B cell (primary cell): ENCODE data around the gene KIF27. TPM values are rescaled to one million over a fixed set of nuclear protein-coding genes. Genes with fewer than 3 reads are reported as not detected.

ENCODE experiments used
- ATAC-seq: fragments of 200-7000 bp; cut with Tn5 transposase; one replicate; pipeline ENCODE4 v1.10.0; 2021; ENCODE audit warnings: low read depth, mild to moderate bottlenecking, moderate number of reproducible peaks, moderate library complexity
- CTCF ChIA-PET: fragments of 350-600 bp; sonication (Branson Sonifier 250); formaldehyde crosslinking; loops from one replicate; lab custom pipeline; 2021; ENCODE audit warnings: antibody characterized with exemption, inconsistent platforms; lab: Charles Lee
- POLR2A ChIA-PET: fragments of 350-600 bp; sonication (Branson Sonifier 250); formaldehyde crosslinking; loops from one replicate; lab custom pipeline; 2021; ENCODE audit warnings: antibody characterized with exemption; lab: Charles Lee
- DNase-seq: peaks from one replicate; pipeline ENCODE4 v3.0.0; 2013
- H2AFZ ChIP-seq: 2 replicates; pipeline ENCODE4 v1.6.1; 2012; ENCODE audit warnings: mild to moderate bottlenecking, low read depth, low read length; ENCODE audit not compliant: insufficient read depth, poor library complexity, severe bottlenecking
- H3K27ac ChIP-seq, 2 donors: 1 replicate in 1 of 2; 2 replicates in 1 of 2; pipeline ENCODE4 v1.5.1; 2012 to 2013; ENCODE audit warnings: low read length in 2 of 2, mild to moderate bottlenecking in 2 of 2, moderate library complexity in 1 of 2
- H3K27me3 ChIP-seq, 4 experiments: fragments of 200-600 bp in 1 of 4; sonication (generic) in 1 of 4; replicated peaks in 1 of 4; 1 replicate in 2 of 4; 2 replicates in 2 of 4; pipeline versions ENCODE4 v1.6.1 to v1.7.0; 2013 to 2016; ENCODE audit warnings: low read length in 3 of 4, mild to moderate bottlenecking in 2 of 4, mixed read lengths in 1 of 4, moderate library complexity in 1 of 4; ENCODE audit not compliant: insufficient read depth in 4 of 4, control insufficient read depth in 3 of 4; ENCODE audit errors: control extremely low read depth in 1 of 4
- H3K36me3 ChIP-seq, 2 experiments: replicated peaks in 1 of 2; 1 replicate in 1 of 2; 2 replicates in 1 of 2; pipeline versions ENCODE4 v1.6.1 to v1.7.1; 2013; ENCODE audit warnings: low read length in 1 of 2; ENCODE audit not compliant: insufficient read depth in 2 of 2, control insufficient read depth in 1 of 2; ENCODE audit errors: control extremely low read depth in 1 of 2, extremely low read depth in 1 of 2
- H3K4me1 ChIP-seq, 2 donors: fragments of 200-600 bp in 1 of 2; sonication (generic) in 1 of 2; 1 replicate in 1 of 2; 2 replicates in 1 of 2; pipeline versions ENCODE4 v1.5.1 to v1.6.1; 2013 to 2017; ENCODE audit warnings: low read length in 2 of 2; ENCODE audit not compliant: control insufficient read depth in 2 of 2, insufficient read depth in 2 of 2
- H3K4me2 ChIP-seq: replicated peaks from 2 replicates; pipeline ENCODE3; 2012; ENCODE audit warnings: mild to moderate bottlenecking, low read depth, low read length; ENCODE audit not compliant: poor library complexity, severe bottlenecking
- H3K4me3 ChIP-seq, 5 experiments: fragments of 200-600 bp in 1 of 5; sonication (generic) in 1 of 5; 1 replicate in 3 of 5; 2 replicates in 2 of 5; pipeline versions ENCODE4 v1.5.1 to v1.7.0; 2011 to 2016; ENCODE audit warnings: low read length in 4 of 5, mild to moderate bottlenecking in 4 of 5, low read depth in 2 of 5, control low read depth in 1 of 5, moderate library complexity in 1 of 5; ENCODE audit not compliant: insufficient read depth in 1 of 5; ENCODE audit errors: control extremely low read depth in 1 of 5, extremely low read depth in 1 of 5
- H3K79me2 ChIP-seq: fragments of 200-600 bp; sonication (generic); one replicate; pipeline ENCODE4 v1.6.0; 2016; ENCODE audit warnings: low read length; ENCODE audit not compliant: control insufficient read depth, insufficient read depth
- H3K9ac ChIP-seq: fragments of 200-600 bp; sonication (generic); 2 replicates; pipeline ENCODE4 v1.6.1; 2017; ENCODE audit warnings: mild to moderate bottlenecking, low read length, moderate library complexity
- H3K9me3 ChIP-seq, 3 donors: one replicate each; pipeline versions ENCODE4 v1.6.1 to v1.7.1; 2013; ENCODE audit warnings: low read length in 2 of 3; ENCODE audit not compliant: control insufficient read depth in 2 of 3, insufficient read depth in 1 of 3; ENCODE audit errors: control extremely low read depth in 1 of 3
- H4K20me1 ChIP-seq: 2 replicates; pipeline ENCODE4 v1.6.0; 2012; ENCODE audit warnings: mild to moderate bottlenecking, low read length; ENCODE audit not compliant: insufficient read depth, control insufficient read depth, poor library complexity, severe bottlenecking
- H3K27ac Mint-ChIP-seq: one replicate; pipeline ENCODE4 v1.8.0; 2021; ENCODE audit warnings: mixed read lengths
- H3K27me3 Mint-ChIP-seq: one replicate; pipeline ENCODE4 v1.8.0; 2021; ENCODE audit warnings: mixed read lengths
- H3K4me1 Mint-ChIP-seq: one replicate; pipeline ENCODE4 v1.8.0; 2021; ENCODE audit warnings: mixed read lengths
- H3K4me3 Mint-ChIP-seq: one replicate; pipeline ENCODE4 v1.8.0; 2021; ENCODE audit warnings: mixed read lengths
- H3K9me3 Mint-ChIP-seq: one replicate; pipeline ENCODE4 v1.8.0; 2022; ENCODE audit warnings: mixed read lengths; ENCODE audit not compliant: insufficient read depth
- EZH2 ChIP-seq: IDR thresholded peaks from 2 replicates; pipeline ENCODE4 v1.6.1; 2012; ENCODE audit warnings: borderline replicate concordance, low read depth, mild to moderate bottlenecking, moderate library complexity, low read length; ENCODE audit not compliant: insufficient read depth, poor library complexity, severe bottlenecking
- WGBS: methylation state at CpG from one replicate; pipeline ENCODE4 v1.1.5; 2013; ENCODE audit warnings: missing lambda C conversion rate; ENCODE audit not compliant: insufficient coverage; 5-methylcytosine and 5-hydroxymethylcytosine counted together
- intact Hi-C: fragments of 100-400 bp; cut with micrococcal nuclease; formaldehyde crosslinking; loops from one replicate; pipeline ENCODE4 v1.10.0; 2022
- polyA minus RNA-seq: library from RNA; depleted of rRNA, polyadenylated mRNA; stranded (reverse); fragments of >200 nt; gene quantifications from 2 replicates; pipeline ENCODE4 v1.2.3, GENCODE V29; 2012
- polyA plus RNA-seq: library from polyadenylated mRNA; depleted of rRNA; stranded (reverse); fragments of >200 nt; gene quantifications from 2 replicates; pipeline ENCODE4 v1.2.3, GENCODE V29; 2012
- total RNA-seq, 2 donors: library from RNA; stranded (reverse); fragments of 120-200 nt in 1 of 2; gene quantifications; 1 replicate in 1 of 2; 2 replicates in 1 of 2; pipeline versions ENCODE4 v1.2.3 to v1.2.4, GENCODE V29; 2013 to 2022
- TF ChIP-seq, protein P1 (sequence below): fragments of 200-600 bp; IDR thresholded peaks from one replicate; pipeline ENCODE4 v1.8.0; 2022; ENCODE audit warnings: antibody characterized with exemption, mild to moderate bottlenecking

Gene KIF27, protein sequence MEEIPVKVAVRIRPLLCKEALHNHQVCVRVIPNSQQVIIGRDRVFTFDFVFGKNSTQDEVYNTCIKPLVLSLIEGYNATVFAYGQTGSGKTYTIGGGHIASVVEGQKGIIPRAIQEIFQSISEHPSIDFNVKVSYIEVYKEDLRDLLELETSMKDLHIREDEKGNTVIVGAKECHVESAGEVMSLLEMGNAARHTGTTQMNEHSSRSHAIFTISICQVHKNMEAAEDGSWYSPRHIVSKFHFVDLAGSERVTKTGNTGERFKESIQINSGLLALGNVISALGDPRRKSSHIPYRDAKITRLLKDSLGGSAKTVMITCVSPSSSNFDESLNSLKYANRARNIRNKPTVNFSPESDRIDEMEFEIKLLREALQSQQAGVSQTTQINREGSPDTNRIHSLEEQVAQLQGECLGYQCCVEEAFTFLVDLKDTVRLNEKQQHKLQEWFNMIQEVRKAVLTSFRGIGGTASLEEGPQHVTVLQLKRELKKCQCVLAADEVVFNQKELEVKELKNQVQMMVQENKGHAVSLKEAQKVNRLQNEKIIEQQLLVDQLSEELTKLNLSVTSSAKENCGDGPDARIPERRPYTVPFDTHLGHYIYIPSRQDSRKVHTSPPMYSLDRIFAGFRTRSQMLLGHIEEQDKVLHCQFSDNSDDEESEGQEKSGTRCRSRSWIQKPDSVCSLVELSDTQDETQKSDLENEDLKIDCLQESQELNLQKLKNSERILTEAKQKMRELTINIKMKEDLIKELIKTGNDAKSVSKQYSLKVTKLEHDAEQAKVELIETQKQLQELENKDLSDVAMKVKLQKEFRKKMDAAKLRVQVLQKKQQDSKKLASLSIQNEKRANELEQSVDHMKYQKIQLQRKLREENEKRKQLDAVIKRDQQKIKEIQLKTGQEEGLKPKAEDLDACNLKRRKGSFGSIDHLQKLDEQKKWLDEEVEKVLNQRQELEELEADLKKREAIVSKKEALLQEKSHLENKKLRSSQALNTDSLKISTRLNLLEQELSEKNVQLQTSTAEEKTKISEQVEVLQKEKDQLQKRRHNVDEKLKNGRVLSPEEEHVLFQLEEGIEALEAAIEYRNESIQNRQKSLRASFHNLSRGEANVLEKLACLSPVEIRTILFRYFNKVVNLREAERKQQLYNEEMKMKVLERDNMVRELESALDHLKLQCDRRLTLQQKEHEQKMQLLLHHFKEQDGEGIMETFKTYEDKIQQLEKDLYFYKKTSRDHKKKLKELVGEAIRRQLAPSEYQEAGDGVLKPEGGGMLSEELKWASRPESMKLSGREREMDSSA (N-terminal part only)
- 10.0 and 10.7 TPM in 2 replicates for total RNA-seq
- total RNA-seq (2013), result 6.6 TPM
- polyA plus RNA-seq, result 0.76 and 1.8 TPM in 2 replicates
- 1.5 and 1.9 TPM in 2 replicates for polyA minus RNA-seq

DNA sequence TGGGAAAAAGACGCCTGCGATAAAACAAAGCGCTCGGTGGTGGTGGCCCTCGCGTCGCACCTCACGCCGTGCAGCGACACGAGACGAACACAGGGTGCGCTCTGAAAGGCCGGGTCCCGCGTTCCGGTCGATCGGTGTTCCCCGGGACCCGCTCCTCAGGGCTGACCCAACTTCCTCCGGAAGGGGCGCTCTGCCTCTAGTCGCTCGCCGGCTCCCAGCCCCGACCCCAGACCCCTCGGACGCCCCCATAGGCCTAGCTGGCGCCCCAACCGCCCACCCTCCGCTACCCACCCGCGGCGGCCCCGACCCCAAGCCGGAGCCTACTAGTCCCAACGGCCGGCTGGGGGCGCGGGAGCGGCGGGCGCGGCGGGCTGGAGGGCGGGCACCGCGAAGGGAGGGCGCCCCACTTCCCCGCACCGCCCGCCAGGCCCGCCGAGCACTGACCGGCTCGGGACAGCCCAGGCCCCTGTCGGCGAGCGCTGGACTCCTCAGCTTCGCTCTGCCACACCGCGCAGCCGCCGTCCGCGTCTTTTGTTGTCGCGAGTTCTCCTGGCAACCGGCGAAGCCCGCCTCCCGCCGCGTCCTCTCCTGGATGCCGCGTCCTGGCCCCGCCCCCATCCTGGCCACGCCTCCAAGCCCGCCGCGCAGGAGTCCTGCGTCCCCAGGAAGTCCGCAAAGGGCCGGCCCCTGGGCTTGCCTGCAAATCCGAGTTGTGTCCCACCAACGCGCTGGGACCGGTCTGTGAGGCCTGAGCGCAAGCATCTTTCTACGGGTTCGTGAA, at the start of gene KIF27:
Gene KIF27, minus strand, starts transcription at position 506 of the 781 bp plus-strand sequence. CDS start 5,841 bp downstream, outside the sequence.
- H3K4me3 ChIP-seq, result peak within 1 kb of the TSS; percentile 61 to 74 (median 67)
- POLR2A ChIA-PET, result interaction anchor here (2.1 to 2.7 kb wide), 2 partner anchors 59 to 213 kb away, joined by 12 to 17 read pairs; partner anchors contain the start of genes HNRNPK, RMI1 and UBQLN1
- H3K27me3 ChIP-seq, result no peaks in the 10 kb centered on the region
- Mint-ChIP-seq H3K4me1 (peaks cover 18% of the 10 kb centered on the region), H3K4me3 (peak within 1 kb of the TSS; percentile 91), H3K27me3 (no peaks in the 10 kb centered on the region), H3K9me3 (no peaks in the 10 kb centered on the region), H3K27ac (peak within 1 kb of the TSS; percentile 95)
- H3K9me3 ChIP-seq, result peaks cover 0 to 4% (median 0%) of the 10 kb centered on the region in 3 donors
- peaks cover 10 to 17% of the 10 kb centered on the region in 2 donors for H3K4me1 ChIP-seq
- H3K27ac ChIP-seq, result peak within 1 kb of the TSS; percentile 84 to 99
- CTCF ChIA-PET, result interaction anchor here (0.6 to 2.3 kb wide), 14 partner anchors 8 to 394 kb away, joined by 3 to 9 read pairs (median 4); partner anchors contain the start of genes HNRNPK and UBQLN1
- no peak for TF ChIP-seq EZH2
- TF ChIP-seq, protein P1, sequence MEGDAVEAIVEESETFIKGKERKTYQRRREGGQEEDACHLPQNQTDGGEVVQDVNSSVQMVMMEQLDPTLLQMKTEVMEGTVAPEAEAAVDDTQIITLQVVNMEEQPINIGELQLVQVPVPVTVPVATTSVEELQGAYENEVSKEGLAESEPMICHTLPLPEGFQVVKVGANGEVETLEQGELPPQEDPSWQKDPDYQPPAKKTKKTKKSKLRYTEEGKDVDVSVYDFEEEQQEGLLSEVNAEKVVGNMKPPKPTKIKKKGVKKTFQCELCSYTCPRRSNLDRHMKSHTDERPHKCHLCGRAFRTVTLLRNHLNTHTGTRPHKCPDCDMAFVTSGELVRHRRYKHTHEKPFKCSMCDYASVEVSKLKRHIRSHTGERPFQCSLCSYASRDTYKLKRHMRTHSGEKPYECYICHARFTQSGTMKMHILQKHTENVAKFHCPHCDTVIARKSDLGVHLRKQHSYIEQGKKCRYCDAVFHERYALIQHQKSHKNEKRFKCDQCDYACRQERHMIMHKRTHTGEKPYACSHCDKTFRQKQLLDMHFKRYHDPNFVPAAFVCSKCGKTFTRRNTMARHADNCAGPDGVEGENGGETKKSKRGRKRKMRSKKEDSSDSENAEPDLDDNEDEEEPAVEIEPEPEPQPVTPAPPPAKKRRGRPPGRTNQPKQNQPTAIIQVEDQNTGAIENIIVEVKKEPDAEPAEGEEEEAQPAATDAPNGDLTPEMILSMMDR, result peak; percentile 71
- peak; percentile 89 for ATAC-seq
- H4K20me1 ChIP-seq, result no peaks in the 10 kb centered on the region
- H2AFZ ChIP-seq, result peak within 1 kb of the TSS; percentile 65
- peak within 1 kb of the TSS; percentile 92 for H3K9ac ChIP-seq
- no peaks in the 10 kb centered on the region for H3K36me3 ChIP-seq
- intact Hi-C loops, result loop anchor here (1.0 to 2.0 kb wide), 6 partner anchors 35 to 1820 kb away; partner anchors contain the start of genes AGTPBP1, HNRNPK, IDNK and RMI1
- H3K79me2 ChIP-seq, result no peaks in the 10 kb centered on the region
- peak; percentile 95 for DNase-seq
- under 1% methylated on average over 90 of the region's 92 CpGs for WGBS
- peak within 1 kb of the TSS; percentile 78 for H3K4me2 ChIP-seq
